Measurements from ENCODE around the gene NTSR1. TPM values are rescaled to one million over a fixed set of nuclear protein-coding genes. Genes with fewer than 3 reads are reported as not detected.

NTSR1 gene
- total RNA-seq, 1 donor from 2014 or later, result 0.09 TPM

DNA sequence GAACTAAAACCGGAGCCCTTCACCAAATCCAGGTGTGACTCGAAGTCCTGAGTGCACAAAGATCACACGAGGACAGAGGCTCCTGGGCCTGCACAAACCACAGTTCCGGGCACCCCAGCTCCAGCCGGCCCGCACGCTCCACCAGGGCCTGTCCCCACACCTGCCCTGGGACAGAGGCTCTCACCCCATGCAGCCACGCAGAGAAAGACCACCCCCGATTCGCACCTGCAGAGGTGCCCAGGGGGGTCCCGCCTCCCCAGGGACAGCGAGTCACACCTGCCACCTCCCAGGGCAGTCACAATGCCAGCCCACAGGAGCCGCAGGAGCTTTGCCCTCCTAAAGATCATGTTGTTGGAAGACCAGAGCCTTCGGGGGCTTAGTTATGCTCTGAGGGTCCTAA, 62.3 kb downstream of the NTSR1 start:
- Histone ChIP-seq H3K27me3 (peaks cover 7% of the 10 kb centered on the region), H3K9me3 (no peaks in the 10 kb centered on the region), H3K4me3 (no peak overlapping the region), H3K4me1 (peaks cover 8% of the 10 kb centered on the region), H3K36me3 (no peaks in the 10 kb centered on the region), H3K27ac (no peak overlapping the region)
- intact Hi-C loops (cut with DNase I), result no loop called here
- no peak for TF ChIP-seq CTCF (IDR thresholded peaks at IDR 0.05)
- ATAC-seq (no peak), DNase-seq (no peak)

GRCh38 chr20:62771396-62772102, 62.9 kb downstream of the NTSR1 start:
- Histone ChIP-seq H3K36me3 (no peaks in the 10 kb centered on the region), H3K4me1 (peaks cover 8% of the 10 kb centered on the region), H3K4me3 (no peak overlapping the region), H3K27me3 (peaks cover under 1% of the 10 kb centered on the region), H3K27ac (no peak overlapping the region), H3K9me3 (no peaks in the 10 kb centered on the region)
- intact Hi-C loops (cut with DNase I), result no loop called here
- DNase-seq (no peak), ATAC-seq (no peak)
- no peak for TF ChIP-seq CTCF (IDR thresholded peaks at IDR 0.05)

DNA sequence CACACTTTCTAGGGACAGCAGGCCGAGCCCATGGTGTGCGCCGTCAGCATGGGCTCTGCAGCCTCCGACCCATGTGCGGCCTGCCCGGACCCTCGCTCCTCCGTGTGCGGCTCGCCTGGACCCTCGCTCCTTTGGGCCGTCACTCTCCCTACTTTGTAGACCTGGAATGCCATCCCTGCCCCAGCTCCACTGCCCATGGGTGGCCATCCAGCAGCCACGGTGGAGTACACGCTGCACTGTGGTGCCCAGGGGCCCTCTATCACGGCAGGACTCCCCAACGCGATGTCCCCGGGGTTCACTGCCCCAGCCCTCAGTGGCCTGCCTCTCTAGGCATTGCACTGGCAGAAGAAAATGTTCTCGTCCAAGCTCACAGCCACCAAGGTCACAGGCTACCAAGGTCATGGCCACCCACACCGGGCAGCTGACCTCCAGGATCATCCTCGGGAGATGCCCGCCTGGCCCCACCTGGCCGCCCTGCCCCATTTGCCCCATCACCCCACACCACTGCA, 63.5 kb downstream of the NTSR1 start:
- H3K4me1 ChIP-seq, result peaks cover 9% of the 10 kb centered on the region
- H3K27ac ChIP-seq, result no peak overlapping the region
- no peak for TF ChIP-seq CTCF (IDR thresholded peaks at IDR 0.05)

GRCh38 chr20:62772619-62772989, 64.0 kb downstream of the NTSR1 start:
- TF ChIP-seq CTCF (IDR thresholded peaks at IDR 0.05), result no peak
- DNase-seq (no peak), ATAC-seq (no peak)
- Histone ChIP-seq H3K4me1 (peaks cover 11% of the 10 kb centered on the region), H3K9me3 (no peaks in the 10 kb centered on the region), H3K27ac (no peak overlapping the region), H3K36me3 (no peaks in the 10 kb centered on the region), H3K27me3 (no peaks in the 10 kb centered on the region), H3K4me3 (no peak overlapping the region)
- intact Hi-C loops (cut with DNase I), result no loop called here

More for the DNA sequence above, 63.5 kb downstream of the NTSR1 start:
- no peaks in the 10 kb centered on the region for H3K9me3 ChIP-seq
- no peak overlapping the region for H3K4me3 ChIP-seq
- intact Hi-C loops (cut with DNase I), result no loop called here
- ATAC-seq (no peak), DNase-seq (no peak)
- no peaks in the 10 kb centered on the region for H3K27me3 ChIP-seq
- no peaks in the 10 kb centered on the region for H3K36me3 ChIP-seq

DNA sequence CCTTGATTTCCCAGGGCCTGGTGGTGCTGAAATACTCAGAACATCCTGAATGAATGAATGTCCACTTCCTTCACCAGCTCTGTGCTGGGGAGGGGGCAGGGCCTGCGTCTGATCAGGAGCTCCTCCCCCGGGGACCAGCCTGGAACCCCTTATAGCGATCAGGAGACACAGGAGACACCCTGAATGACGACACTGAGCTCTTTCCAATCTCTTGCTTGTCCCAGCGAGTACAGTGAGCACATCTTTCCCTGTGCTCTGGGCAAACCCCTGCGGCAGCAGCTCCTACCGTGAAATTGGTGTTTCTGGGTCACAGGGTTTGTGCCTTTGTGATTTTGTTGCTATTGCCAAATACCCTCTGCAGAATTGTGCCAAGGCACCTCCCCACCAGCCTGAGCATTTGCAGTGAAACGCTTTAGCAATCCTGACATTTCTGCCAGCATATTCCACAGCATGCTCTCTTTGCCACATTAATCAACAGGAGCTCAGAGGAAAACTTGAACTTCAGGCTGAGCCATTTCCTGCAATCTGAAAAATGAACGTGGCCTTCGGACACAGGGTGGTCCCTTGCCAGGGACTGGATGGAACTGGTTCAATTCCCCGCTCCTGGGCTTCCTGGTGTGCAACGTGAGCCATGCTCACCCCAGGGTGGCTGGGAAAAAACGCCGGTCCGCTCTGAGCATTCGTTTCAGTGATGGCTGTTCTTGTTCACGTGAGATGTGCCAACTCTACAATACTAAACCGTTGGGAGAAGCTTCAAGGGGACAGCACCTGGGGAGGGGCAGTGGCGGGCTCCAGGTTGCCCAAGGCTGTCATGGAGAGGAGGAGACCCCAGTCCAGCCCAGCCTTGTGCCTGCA, 64.6 kb downstream of the NTSR1 start:
- H3K27ac ChIP-seq, result no peak overlapping the region
- intact Hi-C loops (cut with DNase I), result no loop called here

More for the DNA sequence above, 64.6 kb downstream of the NTSR1 start:
- H3K27me3 ChIP-seq, result no peaks in the 10 kb centered on the region
- no peak for TF ChIP-seq CTCF (IDR thresholded peaks at IDR 0.05)
- no peak overlapping the region for H3K4me3 ChIP-seq
- no peaks in the 10 kb centered on the region for H3K36me3 ChIP-seq
- no peaks in the 10 kb centered on the region for H3K9me3 ChIP-seq
- ATAC-seq, result no peak
- DNase-seq, result no peak
- H3K4me1 ChIP-seq, result peaks cover 11% of the 10 kb centered on the region

Measured in upper lobe of right lung (tissue), 1 donor.